Gastroesophageal sphincter (tissue), 4 donors: Measurements from ENCODE around the gene SULT4A1. TPM values are rescaled to one million over a fixed set of nuclear protein-coding genes. Genes with fewer than 3 reads are reported as not detected.

Experiments
- ATAC-seq: fragments of 150-250 bp; one replicate; pipeline ENCODE4 v1.9.1; 2016; ENCODE audit warnings: mild to moderate bottlenecking, moderate library complexity
- H3K27ac ChIP-seq, 4 donors: fragments of 200-600 bp; sonication (generic) in 3 of 4; 1 replicate in 3 of 4; 2 replicates in 1 of 4; pipeline ENCODE4 v1.5.1; 2016 to 2019
- H3K27me3 ChIP-seq: fragments of 200-600 bp; sonication (generic); one replicate; pipeline ENCODE4 v1.5.1; 2019
- H3K36me3 ChIP-seq, 2 donors: fragments of 200-600 bp; sonication (generic); one replicate each; pipeline ENCODE4 v1.5.1; 2019; ENCODE audit warnings: control low read depth in 1 of 2
- H3K4me1 ChIP-seq, 3 donors: fragments of 200-600 bp; sonication (generic); 1 replicate in 2 of 3; 2 replicates in 1 of 3; pipeline ENCODE4 v1.5.1; 2016 to 2019; ENCODE audit warnings: control low read depth in 2 of 3
- H3K4me3 ChIP-seq, 2 donors: fragments of 200-600 bp; sonication (generic); one replicate each; pipeline ENCODE4 v1.5.1; 2019; ENCODE audit warnings: mild to moderate bottlenecking in 1 of 2, moderate library complexity in 1 of 2
- H3K9me3 ChIP-seq, 3 donors: fragments of 200-600 bp; sonication (generic); one replicate each; pipeline ENCODE4 v1.5.1; 2017 to 2019; ENCODE audit warnings: control low read depth in 2 of 3
- EP300 ChIP-seq: sonication (generic); formaldehyde crosslinking; IDR thresholded peaks from one replicate; pipeline ENCODE4 v1.6.1; 2017; ENCODE audit warnings: antibody characterized with exemption, mild to moderate bottlenecking
- POLR2A ChIP-seq, 2 donors: fragments of 450-650 bp; IDR thresholded peaks; one replicate each; pipeline ENCODE4 v1.6.1; 2017; ENCODE audit warnings: antibody characterized with exemption in 2 of 2, mild to moderate bottlenecking in 2 of 2, moderate library complexity in 1 of 2
- POLR2AphosphoS5 ChIP-seq: sonication (generic); formaldehyde crosslinking; IDR thresholded peaks from one replicate; pipeline ENCODE4 v1.6.1; 2017; ENCODE audit warnings: antibody characterized with exemption
- whole genome bisulfite sequencing, 2 donors: methylation state at CpG; one replicate each; pipeline ENCODE4 v1.1.5; 2018; ENCODE audit warnings: low coverage in 1 of 2; 5-methylcytosine and 5-hydroxymethylcytosine counted together
- total RNA-seq, 4 donors: library from RNA; depleted of rRNA; stranded (reverse); fragments of >200 nt; gene quantifications; one replicate each; pipeline ENCODE4 v1.1.0, GENCODE V29; 2016
- TF ChIP-seq, protein P1 (sequence below), 4 experiments: fragments of 200-600 bp in 2 of 4; fragments of 450-650 bp in 2 of 4; sonication (generic) in 1 of 4; IDR thresholded peaks; one replicate each; pipeline ENCODE4 v1.5.1; 2017 to 2019; ENCODE audit warnings: antibody characterized with exemption in 4 of 4, mild to moderate bottlenecking in 2 of 4, moderate library complexity in 2 of 4

Gene SULT4A1
- total RNA-seq, 4 donors from 2014 or later = 0.16 to 1.7 (median 0.54) TPM; not detected in 1

DNA sequence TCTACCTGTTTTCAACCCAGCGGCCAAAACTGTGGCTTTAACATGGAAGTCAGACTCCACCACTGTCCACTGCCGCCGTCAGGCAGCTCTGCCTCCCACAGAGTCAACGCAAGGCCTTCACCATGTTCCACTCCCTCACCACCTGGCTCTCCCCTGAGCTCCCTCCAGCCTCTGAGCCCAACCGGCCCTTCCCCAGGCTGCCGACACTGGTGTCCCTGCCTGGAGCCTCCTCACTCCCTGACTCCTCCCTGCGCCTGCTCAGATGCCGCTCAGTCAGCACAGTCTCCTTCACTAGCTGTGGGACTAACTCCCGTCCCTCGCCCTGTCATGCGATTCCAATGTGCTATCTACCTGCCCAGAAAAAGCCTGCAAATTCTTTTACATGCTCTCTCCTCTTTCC is 16.3 kb downstream of the SULT4A1 start:
- Histone ChIP-seq H3K27me3 (peaks cover 55% of the 10 kb centered on the region), H3K36me3 (no peaks in the 10 kb centered on the region), H3K4me1 (no peaks in the 10 kb centered on the region), H3K9me3 (no peaks in the 10 kb centered on the region), H3K27ac (no peak overlapping the region), H3K4me3 (no peak overlapping the region)
- no peak for ATAC-seq
- WGBS, 2 donors = 61 to 70% methylated on average over 8 to 9 of the region's 11 CpGs
- TF ChIP-seq POLR2AphosphoS5 = no peak
- TF ChIP-seq, protein P1, sequence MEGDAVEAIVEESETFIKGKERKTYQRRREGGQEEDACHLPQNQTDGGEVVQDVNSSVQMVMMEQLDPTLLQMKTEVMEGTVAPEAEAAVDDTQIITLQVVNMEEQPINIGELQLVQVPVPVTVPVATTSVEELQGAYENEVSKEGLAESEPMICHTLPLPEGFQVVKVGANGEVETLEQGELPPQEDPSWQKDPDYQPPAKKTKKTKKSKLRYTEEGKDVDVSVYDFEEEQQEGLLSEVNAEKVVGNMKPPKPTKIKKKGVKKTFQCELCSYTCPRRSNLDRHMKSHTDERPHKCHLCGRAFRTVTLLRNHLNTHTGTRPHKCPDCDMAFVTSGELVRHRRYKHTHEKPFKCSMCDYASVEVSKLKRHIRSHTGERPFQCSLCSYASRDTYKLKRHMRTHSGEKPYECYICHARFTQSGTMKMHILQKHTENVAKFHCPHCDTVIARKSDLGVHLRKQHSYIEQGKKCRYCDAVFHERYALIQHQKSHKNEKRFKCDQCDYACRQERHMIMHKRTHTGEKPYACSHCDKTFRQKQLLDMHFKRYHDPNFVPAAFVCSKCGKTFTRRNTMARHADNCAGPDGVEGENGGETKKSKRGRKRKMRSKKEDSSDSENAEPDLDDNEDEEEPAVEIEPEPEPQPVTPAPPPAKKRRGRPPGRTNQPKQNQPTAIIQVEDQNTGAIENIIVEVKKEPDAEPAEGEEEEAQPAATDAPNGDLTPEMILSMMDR (IDR thresholded peaks at IDR 0.05) = no peak
- TF ChIP-seq EP300 = no peak
- no peak for TF ChIP-seq POLR2A (IDR thresholded peaks at IDR 0.05)

DNA sequence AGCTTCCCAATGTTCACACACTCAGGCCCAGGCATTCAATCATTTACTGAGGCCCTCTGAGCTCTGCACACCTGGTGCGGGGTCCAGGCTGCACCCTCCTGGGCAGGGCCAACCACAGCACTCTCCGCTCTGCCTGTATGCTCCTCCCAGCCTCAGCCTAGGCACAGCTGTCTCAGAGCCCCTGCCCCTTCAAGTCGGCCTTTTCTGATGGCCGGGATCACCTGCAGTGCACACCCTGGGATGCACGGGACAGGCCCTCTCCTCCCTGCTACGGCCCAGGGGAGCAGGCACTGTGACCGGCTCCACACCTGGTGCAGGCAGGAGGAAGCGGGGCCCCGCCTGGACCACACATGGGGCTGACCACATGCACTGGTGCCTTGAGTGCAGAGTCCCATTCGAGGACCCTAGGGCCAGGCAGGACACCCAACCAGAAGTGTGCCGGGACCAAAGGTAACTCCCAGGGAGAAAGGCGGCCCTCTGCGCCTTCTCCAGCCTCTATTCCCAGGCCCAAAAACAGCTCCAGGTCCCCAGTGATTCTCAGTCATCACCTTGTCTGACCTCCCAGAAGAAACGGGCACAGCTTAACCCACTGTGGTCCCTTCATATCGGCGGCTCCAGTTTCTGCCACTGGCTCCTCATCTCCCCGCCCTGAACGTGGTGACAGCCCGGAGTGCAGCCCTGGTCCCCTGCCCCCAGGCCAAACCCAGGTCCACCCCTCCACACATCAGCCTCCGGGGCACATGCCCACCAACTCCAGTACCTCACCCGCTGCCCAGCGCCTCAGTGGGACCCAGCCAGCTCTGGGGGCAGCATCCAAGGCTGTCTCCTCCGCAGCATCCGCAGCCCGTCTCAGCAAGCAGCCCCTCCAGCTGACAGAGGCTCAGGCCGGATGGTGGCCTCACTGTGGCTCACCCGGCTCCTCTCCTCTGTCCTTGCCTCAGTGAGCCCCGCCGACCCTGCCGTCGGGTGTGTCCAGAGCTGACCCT is 17.5 kb downstream of the SULT4A1 start:
- H3K4me3 ChIP-seq = no peak overlapping the region
- H3K27me3 ChIP-seq = peaks cover 54% of the 10 kb centered on the region
- no peaks in the 10 kb centered on the region for H3K36me3 ChIP-seq
- no peak for ATAC-seq
- WGBS, 2 donors = 65 to 86% methylated on average over 7 to 8 of the region's 31 CpGs
- no peaks in the 10 kb centered on the region for H3K4me1 ChIP-seq
- TF ChIP-seq, protein P1 (IDR thresholded peaks at IDR 0.05) = no peak
- TF ChIP-seq POLR2A (IDR thresholded peaks at IDR 0.05) (no peak), EP300 (no peak)
- no peak overlapping the region for H3K27ac ChIP-seq
- H3K9me3 ChIP-seq = no peaks in the 10 kb centered on the region

DNA sequence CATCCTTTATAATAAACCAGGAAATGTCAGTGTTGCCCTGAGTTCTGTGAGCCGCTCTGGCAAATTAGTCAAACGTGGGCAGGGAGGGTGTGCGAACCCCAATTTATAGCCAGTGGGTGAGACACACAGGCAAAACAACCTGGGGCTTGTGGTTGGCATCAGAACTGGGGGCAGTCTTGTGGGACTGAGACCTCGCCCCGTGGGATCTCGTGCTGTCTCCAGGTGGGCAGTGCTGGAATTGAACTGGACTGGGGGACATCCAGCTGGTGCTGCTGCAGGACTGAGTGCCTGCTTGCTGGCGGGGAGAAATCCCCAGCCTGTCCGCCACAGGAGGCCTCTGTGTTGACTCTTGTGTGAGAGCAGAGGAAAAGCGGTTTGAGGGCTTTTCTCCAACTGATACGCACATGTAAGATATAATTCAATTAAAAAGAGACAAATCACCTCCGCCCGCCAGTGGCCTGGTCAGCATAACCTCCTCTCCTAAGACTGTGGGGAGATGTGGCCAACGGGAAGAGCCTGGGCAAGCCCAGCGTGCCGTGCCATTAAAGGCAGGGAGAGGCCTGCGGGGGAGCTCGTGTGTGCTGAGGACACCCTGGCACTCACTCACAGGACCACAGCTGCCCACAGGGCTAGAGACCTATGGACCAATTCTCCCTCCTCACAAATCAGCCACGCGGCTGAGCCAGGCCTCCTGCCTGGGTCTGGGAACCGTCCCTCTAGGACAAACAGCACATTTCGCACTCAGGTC is 18.4 kb downstream of the SULT4A1 start:
- TF ChIP-seq POLR2A (IDR thresholded peaks at IDR 0.05) = no peak
- no peak overlapping the region for H3K27ac ChIP-seq
- WGBS, 2 donors = 50 to 81% methylated on average over 2 to 11 of the region's 21 CpGs
- no peak for ATAC-seq
- no peaks in the 10 kb centered on the region for H3K36me3 ChIP-seq
- H3K9me3 ChIP-seq = no peaks in the 10 kb centered on the region
- peaks cover 45% of the 10 kb centered on the region for H3K27me3 ChIP-seq
- no peaks in the 10 kb centered on the region for H3K4me1 ChIP-seq
- H3K4me3 ChIP-seq = no peak overlapping the region

DNA sequence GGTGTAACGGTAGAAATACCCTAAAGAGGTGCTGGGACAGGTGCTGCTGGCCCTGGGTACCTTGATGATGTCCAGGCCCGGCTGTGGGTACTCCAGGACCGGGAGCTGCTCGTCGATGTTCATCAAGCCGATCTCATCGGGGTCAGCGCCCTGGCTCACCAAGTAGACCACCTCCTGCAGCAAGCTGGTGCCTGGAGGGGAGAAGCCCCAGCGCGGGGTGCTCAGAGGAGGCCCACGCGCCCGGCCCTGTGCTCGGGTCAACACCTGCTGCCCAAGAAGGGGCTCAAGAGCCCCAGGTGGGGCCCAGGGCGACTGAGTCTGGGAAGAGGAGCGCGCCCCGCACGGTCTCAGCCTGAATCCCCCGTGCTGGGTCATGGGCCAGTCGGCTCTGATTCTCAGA is 20.6 kb downstream of the SULT4A1 start:
- H3K27ac ChIP-seq = no peak overlapping the region
- no peaks in the 10 kb centered on the region for H3K9me3 ChIP-seq
- no peak overlapping the region for H3K4me3 ChIP-seq
- H3K27me3 ChIP-seq = peaks cover 25% of the 10 kb centered on the region
- H3K36me3 ChIP-seq = no peaks in the 10 kb centered on the region
- TF ChIP-seq POLR2AphosphoS5 = no peak
- TF ChIP-seq POLR2A (IDR thresholded peaks at IDR 0.05) = no peak
- 72% methylated on average over 2 of the region's 21 CpGs; no CpG with 5 or more reads in 1 of the 2 donors for WGBS, 2 donors
- ATAC-seq = no peak
- no peaks in the 10 kb centered on the region for H3K4me1 ChIP-seq

DNA sequence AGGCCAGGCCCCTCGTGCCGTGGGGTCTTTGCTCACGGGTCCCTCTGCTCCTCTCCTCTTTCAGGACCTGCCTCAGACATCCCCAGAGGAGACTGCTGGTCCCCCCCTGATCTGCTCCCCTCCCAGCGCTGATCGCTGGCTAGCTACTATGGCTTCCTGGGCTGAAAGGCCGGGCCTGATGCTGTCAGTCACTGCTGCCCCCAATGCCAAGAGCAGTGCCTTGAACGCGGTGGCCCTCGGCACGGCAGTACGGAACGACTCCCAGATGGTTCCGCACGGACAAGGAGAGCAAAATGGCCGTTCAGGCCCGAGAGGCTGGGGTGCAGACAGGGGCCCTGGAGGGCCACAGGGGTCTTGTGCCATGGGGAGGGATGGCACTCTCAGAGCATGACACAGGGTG is 21.5 kb downstream of the SULT4A1 start:
- Histone ChIP-seq H3K9me3 (no peaks in the 10 kb centered on the region), H3K4me1 (no peaks in the 10 kb centered on the region), H3K27ac (no peak overlapping the region), H3K4me3 (no peak overlapping the region), H3K36me3 (no peaks in the 10 kb centered on the region), H3K27me3 (peaks cover 25% of the 10 kb centered on the region)
- 80% methylated on average over 1 of the region's 16 CpGs; no CpG with 5 or more reads in 1 of the 2 donors for WGBS, 2 donors
- ATAC-seq = no peak
- no peak for TF ChIP-seq EP300
- TF ChIP-seq POLR2AphosphoS5 = no peak
- TF ChIP-seq, protein P1 (IDR thresholded peaks at IDR 0.05) = no peak
- no peak for TF ChIP-seq POLR2A (IDR thresholded peaks at IDR 0.05)
